SK-N-MC (cell line): ENCODE results near the gene FOXP2.

Experiments used
- EZH2 ChIP-seq: fragments of 200-600 bp; sonication (generic); IDR thresholded peaks from one replicate; pipeline ENCODE4 v1.6.1; 2017; ENCODE audit warnings: antibody characterized with exemption
- POLR2AphosphoS5 ChIP-seq: IDR thresholded peaks from 2 replicates; pipeline ENCODE4 v1.6.1; 2012; ENCODE audit warnings: mild to moderate bottlenecking, low read depth, low read length, borderline replicate concordance

GRCh38 chr7:114444196-114444595 is 29.6 kb downstream of the FOXP2 start:
- TF ChIP-seq EZH2 (no peak), POLR2AphosphoS5 (no peak)
